Mesendoderm (in vitro differentiated cells): Measurements from ENCODE around the gene PTPRJ.

Experiments used
- DNase-seq: peaks from one replicate; pipeline ENCODE4 v3.0.0; 2013
- H2AK5ac ChIP-seq: 2 replicates; pipeline ENCODE4 v1.6.1; 2013; ENCODE audit warnings: low read length, inconsistent platforms
- H2BK120ac ChIP-seq: 2 replicates; pipeline ENCODE4 v1.6.1; 2013; ENCODE audit warnings: low read depth, mild to moderate bottlenecking, low read length, moderate library complexity, mixed read lengths
- H2BK15ac ChIP-seq: replicated peaks from 2 replicates; pipeline ENCODE4 v1.6.1; 2013; ENCODE audit warnings: low read depth, mild to moderate bottlenecking, moderate library complexity
- H2BK5ac ChIP-seq: 2 replicates; pipeline ENCODE4 v1.6.1; 2013; ENCODE audit warnings: low read length, inconsistent platforms
- H3K18ac ChIP-seq: 2 replicates; pipeline ENCODE4 v1.6.1; 2013; ENCODE audit warnings: mild to moderate bottlenecking, low read length, mixed read lengths
- H3K23ac ChIP-seq: one replicate; pipeline ENCODE4 v1.6.1; 2013; ENCODE audit warnings: low read length
- H3K27ac ChIP-seq: 2 replicates; pipeline ENCODE4 v1.5.1; 2013; ENCODE audit warnings: low read depth, mild to moderate bottlenecking, inconsistent platforms, low read length, moderate library complexity
- H3K27me3 ChIP-seq: 2 replicates; pipeline ENCODE4 v1.6.1; 2013; ENCODE audit warnings: low read length, control low read depth, mild to moderate bottlenecking, inconsistent platforms; ENCODE audit not compliant: insufficient read depth, poor library complexity
- H3K36me3 ChIP-seq: 2 replicates; pipeline ENCODE4 v1.6.1; 2013; ENCODE audit warnings: low read length, inconsistent platforms; ENCODE audit not compliant: control insufficient read depth, insufficient read depth
- H3K4ac ChIP-seq: one replicate; pipeline ENCODE4 v1.6.1; 2013; ENCODE audit warnings: low read depth, mild to moderate bottlenecking, low read length, moderate library complexity
- H3K4me1 ChIP-seq: 2 replicates; pipeline ENCODE4 v1.6.1; 2013; ENCODE audit warnings: low read depth, low read length, inconsistent platforms; ENCODE audit not compliant: control insufficient read depth
- H3K4me2 ChIP-seq: 2 replicates; pipeline ENCODE4 v1.6.1; 2013; ENCODE audit warnings: low read length
- H3K4me3 ChIP-seq: 2 replicates; pipeline ENCODE4 v1.5.1; 2013; ENCODE audit warnings: mild to moderate bottlenecking, low read length
- H3K56ac ChIP-seq: one replicate; pipeline ENCODE4 v1.6.1; 2013; ENCODE audit warnings: low read length
- H3K79me1 ChIP-seq: 2 replicates; pipeline ENCODE4 v1.6.1; 2013; ENCODE audit warnings: low read length, inconsistent platforms
- H3K79me2 ChIP-seq: 2 replicates; pipeline ENCODE4 v1.6.1; 2013; ENCODE audit warnings: mild to moderate bottlenecking, low read length; ENCODE audit not compliant: control insufficient read depth, insufficient read depth
- H3K9ac ChIP-seq: 2 replicates; pipeline ENCODE4 v1.6.1; 2013; ENCODE audit warnings: low read length, inconsistent platforms
- H4K5ac ChIP-seq: one replicate; pipeline ENCODE4 v1.6.1; 2013; ENCODE audit warnings: low read length
- H4K8ac ChIP-seq: one replicate; pipeline ENCODE4 v1.6.1; 2013; ENCODE audit warnings: low read depth, mild to moderate bottlenecking, control low read depth, low read length, moderate library complexity
- WGBS: extraction: QIAGEN DNeasy Blood & Tissue Kit; methylation state at CpG from one replicate; pipeline ENCODE4 v1.1.7; 2013; ENCODE audit warnings: low lambda C conversion rate, missing lambda C conversion rate; ENCODE audit not compliant: insufficient coverage; ENCODE audit errors: extremely low coverage; 5-methylcytosine and 5-hydroxymethylcytosine counted together

Gene PTPRJ

GRCh38 chr11:48047616-48048015 is 67.3 kb downstream of the PTPRJ start:
- Histone ChIP-seq H3K4me3 (no peak overlapping the region), H3K18ac (no peak overlapping the region), H4K5ac (no peak overlapping the region), H4K8ac (no peak overlapping the region), H3K4me2 (no peak overlapping the region), H2BK15ac (no peak overlapping the region), H2BK120ac (no peak overlapping the region), H3K27me3 (no peaks in the 10 kb centered on the region), H2AK5ac (no peak overlapping the region), H3K27ac (no peak overlapping the region), H3K23ac (no peak overlapping the region), H3K9ac (no peak overlapping the region), H3K4ac (no peak overlapping the region), H3K79me1 (peaks cover 8% of the 10 kb centered on the region), H3K36me3 (no peaks in the 10 kb centered on the region), H2BK5ac (no peak overlapping the region), H3K4me1 (peaks cover 5% of the 10 kb centered on the region), H3K56ac (no peak overlapping the region), H3K79me2 (peaks cover 3% of the 10 kb centered on the region)
- no peak for DNase-seq
- WGBS, result no CpG with 5 or more reads among the region's 8 CpGs

GRCh38 chr11:48049036-48049435 is 68.7 kb downstream of the PTPRJ start:
- H3K36me3 ChIP-seq, result no peaks in the 10 kb centered on the region
- no peak overlapping the region for H2BK120ac ChIP-seq
- no peak overlapping the region for H2AK5ac ChIP-seq
- H4K5ac ChIP-seq, result no peak overlapping the region
- no peak overlapping the region for H3K4me2 ChIP-seq
- H3K27ac ChIP-seq, result no peak overlapping the region
- H3K4me3 ChIP-seq, result no peak overlapping the region
- no peak overlapping the region for H2BK5ac ChIP-seq
- no peak for DNase-seq
- no peaks in the 10 kb centered on the region for H3K27me3 ChIP-seq
- WGBS, result no CpG with 5 or more reads among the region's 6 CpGs
- H3K79me2 ChIP-seq, result peaks cover 3% of the 10 kb centered on the region
- H3K4me1 ChIP-seq, result peaks cover 7% of the 10 kb centered on the region
- no peak overlapping the region for H3K56ac ChIP-seq
- no peak overlapping the region for H3K9ac ChIP-seq
- H3K79me1 ChIP-seq, result peaks cover 6% of the 10 kb centered on the region
- no peak overlapping the region for H3K18ac ChIP-seq
- no peak overlapping the region for H2BK15ac ChIP-seq
- no peak overlapping the region for H3K23ac ChIP-seq
- H3K4ac ChIP-seq, result no peak overlapping the region
- no peak overlapping the region for H4K8ac ChIP-seq

- H2BK15ac ChIP-seq, result no peak overlapping the region
- H3K4me3 ChIP-seq, result no peak overlapping the region
- H4K5ac ChIP-seq, result no peak overlapping the region
- no peaks in the 10 kb centered on the region for H3K36me3 ChIP-seq
- WGBS, result no CpG with 5 or more reads among the region's 3 CpGs
- H3K79me2 ChIP-seq, result no peaks in the 10 kb centered on the region
- H3K18ac ChIP-seq, result no peak overlapping the region
- no peak overlapping the region for H3K4ac ChIP-seq
- no peak overlapping the region for H3K4me2 ChIP-seq
- H3K27me3 ChIP-seq, result no peaks in the 10 kb centered on the region
- peaks cover 7% of the 10 kb centered on the region for H3K4me1 ChIP-seq
- H3K23ac ChIP-seq, result no peak overlapping the region
- no peak overlapping the region for H2AK5ac ChIP-seq
- H2BK120ac ChIP-seq, result no peak overlapping the region
- DNase-seq, result no peak
- H3K9ac ChIP-seq, result no peak overlapping the region
- no peak overlapping the region for H3K56ac ChIP-seq
- peaks cover 4% of the 10 kb centered on the region for H3K79me1 ChIP-seq
- no peak overlapping the region for H2BK5ac ChIP-seq
- no peak overlapping the region for H4K8ac ChIP-seq
- H3K27ac ChIP-seq, result no peak overlapping the region
Measured at GRCh38 chr11:48050304-48050703, 69.9 kb downstream of the PTPRJ start.

GRCh38 chr11:48051217-48051830 is 71.0 kb downstream of the PTPRJ start:
- Histone ChIP-seq H3K27ac (no peak overlapping the region), H3K4ac (no peak overlapping the region), H2BK15ac (no peak overlapping the region), H3K23ac (no peak overlapping the region), H3K79me1 (peaks cover 5% of the 10 kb centered on the region), H3K4me2 (no peak overlapping the region), H3K36me3 (no peaks in the 10 kb centered on the region), H3K4me1 (peaks cover 12% of the 10 kb centered on the region), H3K9ac (no peak overlapping the region), H2BK5ac (no peak overlapping the region), H3K79me2 (no peaks in the 10 kb centered on the region), H4K8ac (no peak overlapping the region), H3K27me3 (no peaks in the 10 kb centered on the region), H3K18ac (no peak overlapping the region), H3K4me3 (no peak overlapping the region), H2AK5ac (no peak overlapping the region), H2BK120ac (no peak overlapping the region), H4K5ac (no peak overlapping the region), H3K56ac (no peak overlapping the region)
- no peak for DNase-seq
- WGBS, result no CpG with 5 or more reads among the region's 7 CpGs

- no CpG with 5 or more reads among the region's 9 CpGs for WGBS
- peak overlapping the region; percentile 32 for H2BK5ac ChIP-seq
- H3K4me2 ChIP-seq, result no peak overlapping the region
- H3K27me3 ChIP-seq, result no peaks in the 10 kb centered on the region
- H3K4me3 ChIP-seq, result no peak overlapping the region
- no peak overlapping the region for H3K23ac ChIP-seq
- no peaks in the 10 kb centered on the region for H3K79me2 ChIP-seq
- DNase-seq, result peak; percentile 90
- H2BK15ac ChIP-seq, result no peak overlapping the region
- H2AK5ac ChIP-seq, result no peak overlapping the region
- H3K36me3 ChIP-seq, result no peaks in the 10 kb centered on the region
- H3K4me1 ChIP-seq, result peaks cover 12% of the 10 kb centered on the region
- no peak overlapping the region for H3K56ac ChIP-seq
- no peak overlapping the region for H4K5ac ChIP-seq
- H3K18ac ChIP-seq, result no peak overlapping the region
- no peak overlapping the region for H3K27ac ChIP-seq
- H3K4ac ChIP-seq, result peak overlapping the region; percentile 60
- H4K8ac ChIP-seq, result no peak overlapping the region
- no peak overlapping the region for H3K9ac ChIP-seq
- H2BK120ac ChIP-seq, result no peak overlapping the region
- H3K79me1 ChIP-seq, result peaks cover 4% of the 10 kb centered on the region
Measured at GRCh38 chr11:48052183-48053044, 72.1 kb downstream of the PTPRJ start.
